Measurements from ENCODE around the gene GNG12. TPM values are rescaled to one million over a fixed set of nuclear protein-coding genes. Genes with fewer than 3 reads are reported as not detected.

GNG12 gene
- total RNA-seq, 1 experiment from 2014 or later = 12.5 TPM

DNA sequence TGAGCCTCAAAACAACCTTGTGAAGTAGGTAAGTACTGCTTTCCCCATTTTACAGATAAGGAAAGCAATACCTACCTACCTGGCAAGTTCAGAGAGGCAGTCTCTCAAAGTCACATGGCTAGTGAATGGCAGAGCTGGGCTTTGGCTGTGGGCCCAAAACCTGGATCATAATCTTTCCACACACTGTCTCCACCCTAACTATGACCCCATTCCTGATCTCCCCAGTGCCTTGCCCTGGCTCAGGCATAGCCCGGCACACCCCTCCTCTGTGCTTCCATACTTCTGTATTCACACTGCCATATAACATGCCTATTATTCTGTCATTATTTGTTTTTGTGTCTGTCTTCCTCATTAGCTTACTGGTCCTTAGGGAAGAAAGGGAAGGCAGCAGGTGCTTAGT, 15.9 kb downstream of the GNG12 start:
- Histone ChIP-seq H3K36me3 (ENCODE audit: control insufficient read depth, insufficient read depth, low read length) (no peaks in the 10 kb centered on the region), H3K4me3 (ENCODE audit: low read depth, low read length) (no peak overlapping the region), H3K27me3 (replicated peaks; ENCODE audit: control insufficient read depth, insufficient read depth, low read length) (no peaks in the 10 kb centered on the region), H3K9me3 (no peaks in the 10 kb centered on the region), H3K4me1 (no peaks in the 10 kb centered on the region)
- Mint-ChIP-seq H3K4me1 (ENCODE audit: low read depth, unreplicated experiment) (peaks cover 13% of the 10 kb centered on the region), H3K36me3 (ENCODE audit: insufficient read depth, unreplicated experiment) (no peaks in the 10 kb centered on the region), H3K9me3 (ENCODE audit: unreplicated experiment) (no peaks in the 10 kb centered on the region), H3K27me3 (ENCODE audit: insufficient read depth, unreplicated experiment) (no peaks in the 10 kb centered on the region), H3K27ac (ENCODE audit: unreplicated experiment) (no peak overlapping the region), H3K4me3 (ENCODE audit: unreplicated experiment) (no peak overlapping the region)
- ChIA-PET CTCF (no interaction called here), POLR2A (no interaction called here)
- TF ChIP-seq, protein P1, sequence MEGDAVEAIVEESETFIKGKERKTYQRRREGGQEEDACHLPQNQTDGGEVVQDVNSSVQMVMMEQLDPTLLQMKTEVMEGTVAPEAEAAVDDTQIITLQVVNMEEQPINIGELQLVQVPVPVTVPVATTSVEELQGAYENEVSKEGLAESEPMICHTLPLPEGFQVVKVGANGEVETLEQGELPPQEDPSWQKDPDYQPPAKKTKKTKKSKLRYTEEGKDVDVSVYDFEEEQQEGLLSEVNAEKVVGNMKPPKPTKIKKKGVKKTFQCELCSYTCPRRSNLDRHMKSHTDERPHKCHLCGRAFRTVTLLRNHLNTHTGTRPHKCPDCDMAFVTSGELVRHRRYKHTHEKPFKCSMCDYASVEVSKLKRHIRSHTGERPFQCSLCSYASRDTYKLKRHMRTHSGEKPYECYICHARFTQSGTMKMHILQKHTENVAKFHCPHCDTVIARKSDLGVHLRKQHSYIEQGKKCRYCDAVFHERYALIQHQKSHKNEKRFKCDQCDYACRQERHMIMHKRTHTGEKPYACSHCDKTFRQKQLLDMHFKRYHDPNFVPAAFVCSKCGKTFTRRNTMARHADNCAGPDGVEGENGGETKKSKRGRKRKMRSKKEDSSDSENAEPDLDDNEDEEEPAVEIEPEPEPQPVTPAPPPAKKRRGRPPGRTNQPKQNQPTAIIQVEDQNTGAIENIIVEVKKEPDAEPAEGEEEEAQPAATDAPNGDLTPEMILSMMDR (IDR thresholded peaks at IDR 0.05; ENCODE audit: insufficient read depth in 1 of 2, low read depth in 1 of 2, low read length in 1 of 2, severe bottlenecking in 1 of 2, unreplicated experiment in 1 of 2) = no peak
- intact Hi-C loops (cut with micrococcal nuclease; ENCODE audit: unreplicated experiment) = no loop called here
- no TSS peak for BruUV-seq (replicated peaks)
- no peak for DNase-seq

DNA sequence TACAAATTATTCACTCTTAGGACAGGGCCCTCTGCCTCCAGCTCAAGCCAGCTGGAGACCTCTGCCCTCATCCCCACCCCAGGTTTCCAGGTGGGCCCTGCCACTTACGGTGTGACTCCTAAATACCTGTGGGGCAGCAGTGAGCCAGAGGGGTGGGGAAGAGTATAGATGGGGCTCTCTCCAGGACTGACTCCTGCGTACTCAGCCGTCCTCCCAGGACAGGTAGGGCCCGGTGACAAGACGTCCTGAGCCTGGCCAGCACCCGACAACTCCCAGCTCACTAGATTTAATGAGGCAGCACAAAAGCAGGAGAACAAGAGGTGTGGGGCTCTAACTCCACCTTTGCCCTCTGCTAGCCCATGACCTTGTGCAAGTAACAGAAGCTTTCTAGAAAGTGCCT, 16.8 kb downstream of the GNG12 start:
- Mint-ChIP-seq H3K27me3 (ENCODE audit: insufficient read depth, unreplicated experiment) (no peaks in the 10 kb centered on the region), H3K4me1 (ENCODE audit: low read depth, unreplicated experiment) (peaks cover 13% of the 10 kb centered on the region), H3K36me3 (ENCODE audit: insufficient read depth, unreplicated experiment) (no peaks in the 10 kb centered on the region), H3K27ac (ENCODE audit: unreplicated experiment) (no peak overlapping the region), H3K9me3 (ENCODE audit: unreplicated experiment) (no peaks in the 10 kb centered on the region), H3K4me3 (ENCODE audit: unreplicated experiment) (no peak overlapping the region)
- no TSS peak for BruUV-seq (replicated peaks)
- no peaks in the 10 kb centered on the region for H3K4me1 ChIP-seq
- DNase-seq = no peak
- H3K27me3 ChIP-seq (replicated peaks; ENCODE audit: control insufficient read depth, insufficient read depth, low read length) = no peaks in the 10 kb centered on the region
- H3K36me3 ChIP-seq (ENCODE audit: control insufficient read depth, insufficient read depth, low read length) = no peaks in the 10 kb centered on the region
- POLR2A ChIA-PET = no interaction called here
- CTCF ChIA-PET = no interaction called here
- no peak overlapping the region for H3K4me3 ChIP-seq (ENCODE audit: low read depth, low read length)
- intact Hi-C loops (cut with micrococcal nuclease; ENCODE audit: unreplicated experiment) = no loop called here
- no peaks in the 10 kb centered on the region for H3K9me3 ChIP-seq
- TF ChIP-seq, protein P1 (IDR thresholded peaks at IDR 0.05; ENCODE audit: insufficient read depth in 1 of 2, low read depth in 1 of 2, low read length in 1 of 2, severe bottlenecking in 1 of 2, unreplicated experiment in 1 of 2) = no peak

DNA sequence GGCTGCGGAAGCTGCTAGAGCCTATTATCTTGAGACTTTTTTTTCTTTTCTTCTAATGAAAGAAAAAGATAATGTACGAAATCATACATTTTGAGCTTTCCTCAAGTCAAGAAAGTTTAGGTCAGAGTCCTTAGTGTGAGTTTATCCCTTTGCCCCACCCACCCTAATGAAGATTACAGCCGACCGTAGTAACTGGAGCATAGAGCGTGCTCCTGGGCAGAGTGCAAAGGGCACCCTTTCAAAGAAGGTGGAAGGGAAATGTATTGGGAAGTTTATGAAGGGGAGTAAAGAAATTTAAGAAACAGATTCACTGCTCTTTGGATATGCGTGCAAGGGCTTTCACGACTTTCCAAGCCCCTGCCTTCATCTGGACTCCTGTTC, 17.2 kb downstream of the GNG12 start:
- H3K9me3 Mint-ChIP-seq (ENCODE audit: unreplicated experiment) = no peaks in the 10 kb centered on the region
- H3K27ac Mint-ChIP-seq (ENCODE audit: unreplicated experiment) = no peak overlapping the region
- no peaks in the 10 kb centered on the region for H3K36me3 ChIP-seq (ENCODE audit: control insufficient read depth, insufficient read depth, low read length)
- no peak overlapping the region for H3K4me3 Mint-ChIP-seq (ENCODE audit: unreplicated experiment)
- BruUV-seq (replicated peaks) = no TSS peak
- POLR2A ChIA-PET = no interaction called here
- H3K4me3 ChIP-seq (ENCODE audit: low read depth, low read length) = no peak overlapping the region
- H3K36me3 Mint-ChIP-seq (ENCODE audit: insufficient read depth, unreplicated experiment) = no peaks in the 10 kb centered on the region
- no peaks in the 10 kb centered on the region for H3K9me3 ChIP-seq
- H3K4me1 Mint-ChIP-seq (ENCODE audit: low read depth, unreplicated experiment) = peaks cover 13% of the 10 kb centered on the region
- TF ChIP-seq, protein P1 (IDR thresholded peaks at IDR 0.05; ENCODE audit: insufficient read depth in 1 of 2, low read depth in 1 of 2, low read length in 1 of 2, severe bottlenecking in 1 of 2, unreplicated experiment in 1 of 2) = no peak
- no peaks in the 10 kb centered on the region for H3K27me3 Mint-ChIP-seq (ENCODE audit: insufficient read depth, unreplicated experiment)
- no peaks in the 10 kb centered on the region for H3K27me3 ChIP-seq (replicated peaks; ENCODE audit: control insufficient read depth, insufficient read depth, low read length)
- no peaks in the 10 kb centered on the region for H3K4me1 ChIP-seq
- CTCF ChIA-PET = no interaction called here
- intact Hi-C loops (cut with micrococcal nuclease; ENCODE audit: unreplicated experiment) = no loop called here
- DNase-seq = no peak
